ENCODE results near the gene TRMT61B. TPM values are rescaled to one million over a fixed set of nuclear protein-coding genes. Genes with fewer than 3 reads are reported as not detected.

The TRMT61B gene
- total RNA-seq, 2 experiments from 2014 or later = 19.0 to 19.6 TPM

- POLR2A ChIA-PET = no interaction called here
- CTCF ChIA-PET = interaction anchor here (0.6 kb wide), 1 partner anchor 375 kb away, joined by 4 read pairs; no protein-coding TSS in a partner anchor
Measured at GRCh38 chr2:28801726-28802125, 68.4 kb downstream of the TRMT61B start.

Other genes starting within 250 kb of the TRMT61B start
- gene PPP1CB, start 118.5 kb downstream of the TRMT61B start, total RNA-seq = 100 to 1,000 TPM; 225 to 241 TPM
- under 1 TPM; 0.89 to 0.99 TPM for gene SPDYA, start 59.5 kb downstream of the TRMT61B start, total RNA-seq
- 100 to 1,000 TPM; 175 to 178 TPM for gene WDR43, start 24.4 kb upstream of the TRMT61B start, total RNA-seq
- 1 to 10 TPM; 5.7 to 6.4 TPM for gene TOGARAM2, start 111.0 kb upstream of the TRMT61B start, total RNA-seq
- gene PCARE, start 204.2 kb upstream of the TRMT61B start, total RNA-seq = not detected
- 10 to 100 TPM; 18.5 to 21.5 TPM for gene CLIP4, start 245.1 kb upstream of the TRMT61B start, total RNA-seq

All from activated CD8-positive, alpha-beta memory T cell treated with anti-CD3 and anti-CD28 coated beads for 36 hours (primary cell).